ENCODE data around the gene CIC. TPM values are rescaled to one million over a fixed set of nuclear protein-coding genes. Genes with fewer than 3 reads are reported as not detected.

Gene CIC
- total and polyA plus RNA-seq, 2 of the 13 experiments (the other 11 are each of a cell fraction or from before 2014, with no cell fraction given), result 5.9 to 8.0 TPM

- CTCF ChIA-PET (ENCODE audit: low intra/inter-chr PET ratio, low total read pairs), result no interaction called here
- Histone ChIP-seq H2AFZ (ENCODE audit: low read length) (no peak overlapping the region), H4K20me1 (ENCODE audit: insufficient read depth, low read length) (peaks cover 5% of the 10 kb centered on the region; the same call in 1 of the 2 replicates), H3K4me3 (replicated peaks in 1 of 3; ENCODE audit: insufficient read depth in 1 of 3, low read depth in 2 of 3, low read length in 3 of 3) (peak overlapping the region; percentile 79 to 90 (median 81)), H3K9me3 (ENCODE audit: low read length) (no peaks in the 10 kb centered on the region), H3K36me3 (replicated peaks in 1 of 2; ENCODE audit: control insufficient read depth in 1 of 2, insufficient read depth in 2 of 2, low read length in 2 of 2) (peaks cover 3 to 25% of the 10 kb centered on the region in 2 experiments; a peak in 4 of 5 replicates), H3K27me3 (ENCODE audit: control insufficient read depth in 1 of 2, insufficient read depth in 2 of 2, low read length in 2 of 2) (no peaks in the 10 kb centered on the region; a peak in 1 of 5 replicates), H3K4me1 (ENCODE audit: insufficient read depth, low read length) (peaks cover 35% of the 10 kb centered on the region), H3K4me2 (ENCODE audit: low read depth, low read length) (peak overlapping the region; percentile 75), H3K79me2 (ENCODE audit: insufficient read depth, low read length) (peaks cover 20% of the 10 kb centered on the region), H3K27ac (ENCODE audit: extremely low read length, insufficient read depth, low read length) (peak overlapping the region; percentile 58), H3K9ac (ENCODE audit: insufficient read depth, low read depth, low read length) (peak overlapping the region; percentile 97)
- WGBS (ENCODE audit: low lambda C conversion rate), result 98% methylated on average over 3 of the region's 3 CpGs
- in situ Hi-C loops (cut with HindIII; ENCODE audit: extremely low pct_ligation_motif_present, low pct_unique_long_range_greater_than_20kb), result no loop called here
- FAIRE-seq (no peak), ATAC-seq (no peak), DNase-seq (ENCODE audit: low spot score) (no peak)
- POLR2A ChIA-PET, result interaction anchor here (2.9 to 3.2 kb wide), 2 partner anchors 12 to 24 kb away, joined by 13 to 19 read pairs; partner anchors contain the start of gene DEDD2
- no peak for TF ChIP-seq MXD1 (CRISPR knock-in tag; IDR thresholded peaks at IDR 0.05)
- no peak for TF ChIP-seq PATZ1 (CRISPR knock-in tag; IDR thresholded peaks at IDR 0.05)
- no peak for TF ChIP-seq ZNF850 (CRISPR knock-in tag; conservative IDR thresholded peaks at IDR 0.05)
- TF ChIP-seq HOXD1 (CRISPR knock-in tag; IDR thresholded peaks at IDR 0.05), result no peak
- BruUV-seq (replicated peaks), result no TSS peak
- intact Hi-C loops (cut with micrococcal nuclease; ENCODE audit: unreplicated experiment), result no loop called here
These were observed 27.8 kb upstream of the CIC start for GRCh38 chr19:42241279-42241678.

GRCh38 chr19:42242069-42242511, 27.0 kb upstream of the CIC start:
- H3K4me3 ChIP-seq (replicated peaks in 1 of 3; ENCODE audit: insufficient read depth in 1 of 3, low read depth in 2 of 3, low read length in 3 of 3), result peak overlapping the region; percentile 79 to 90 (median 81)
- H3K4me1 ChIP-seq (ENCODE audit: insufficient read depth, low read length), result peaks cover 43% of the 10 kb centered on the region
- ATAC-seq (no peak), FAIRE-seq (no peak), DNase-seq (ENCODE audit: low spot score) (no peak)
- peaks cover 20% of the 10 kb centered on the region for H3K79me2 ChIP-seq (ENCODE audit: insufficient read depth, low read length)
- H3K27ac ChIP-seq (ENCODE audit: extremely low read length, insufficient read depth, low read length), result peak overlapping the region; percentile 58
- H4K20me1 ChIP-seq (ENCODE audit: insufficient read depth, low read length), result peaks cover 10% of the 10 kb centered on the region; the same call in 1 of the 2 replicates
- CTCF ChIA-PET (ENCODE audit: low intra/inter-chr PET ratio, low total read pairs), result no interaction called here
- BruUV-seq (replicated peaks), result no TSS peak
- in situ Hi-C loops (cut with HindIII; ENCODE audit: extremely low pct_ligation_motif_present, low pct_unique_long_range_greater_than_20kb) (no loop called here), intact Hi-C loops (cut with micrococcal nuclease; ENCODE audit: unreplicated experiment) (loop anchor here (1.0 kb wide), 1 partner anchor 22 kb away; the partner anchor contains the start of gene ZNF526)
- H2AFZ ChIP-seq (ENCODE audit: low read length), result no peak overlapping the region
- peaks cover 0 to 18% of the 10 kb centered on the region in 2 experiments; a peak in 3 of 5 replicates for H3K36me3 ChIP-seq (replicated peaks in 1 of 2; ENCODE audit: control insufficient read depth in 1 of 2, insufficient read depth in 2 of 2, low read length in 2 of 2)
- H3K9me3 ChIP-seq (ENCODE audit: low read length), result no peaks in the 10 kb centered on the region
- peak overlapping the region; percentile 75 for H3K4me2 ChIP-seq (ENCODE audit: low read depth, low read length)
- 2% methylated on average over 8 of the region's 49 CpGs for WGBS (ENCODE audit: low lambda C conversion rate)
- H3K27me3 ChIP-seq (ENCODE audit: control insufficient read depth in 1 of 2, insufficient read depth in 2 of 2, low read length in 2 of 2), result no peaks in the 10 kb centered on the region; a peak in 1 of 5 replicates
- peak overlapping the region; percentile 97 for H3K9ac ChIP-seq (ENCODE audit: insufficient read depth, low read depth, low read length)
- POLR2A ChIA-PET, result interaction anchor here (0.6 to 6.6 kb wide), 17 partner anchors 9 to 358 kb away, joined by 3 to 117 read pairs (median 9); partner anchors contain the start of genes CEACAM1, DEDD2, PAFAH1B3 and PRR19
- no peak for TF ChIP-seq MAX (IDR thresholded peaks at IDR 0.05)
- TF ChIP-seq XBP1 (CRISPR knock-in tag; IDR thresholded peaks at IDR 0.05), result no peak
- no peak for TF ChIP-seq ZFP62 (CRISPR knock-in tag; IDR thresholded peaks at IDR 0.05)
- TF ChIP-seq CEBPG (CRISPR knock-in tag; IDR thresholded peaks at IDR 0.05), result no peak
- TF ChIP-seq ZFP82 (CRISPR knock-in tag; IDR thresholded peaks at IDR 0.05; ENCODE audit: borderline replicate concordance), result 0 out of 2 replicates have a peak, but pooled peaks have one; percentile 13
- no peak for TF ChIP-seq ZBED4 (CRISPR knock-in tag; IDR thresholded peaks at IDR 0.05; ENCODE audit: borderline replicate concordance)
- no peak for TF ChIP-seq HHEX (CRISPR knock-in tag; IDR thresholded peaks at IDR 0.05)
- 0 out of 2 replicates have a peak, but pooled peaks have one; percentile 29 for TF ChIP-seq ZNF430 (CRISPR knock-in tag; IDR thresholded peaks at IDR 0.05)
